Ishikawa (cell line): Measurements from ENCODE around the gene HOXA6.

ENCODE experiments used
- EP300 ChIP-seq: IDR thresholded peaks from 2 replicates; pipeline ENCODE4 v1.6.1; 2012; ENCODE audit warnings: borderline replicate concordance
- RAD21 ChIP-seq: IDR thresholded peaks from 2 replicates; pipeline ENCODE4 v1.6.1; 2012; ENCODE audit warnings: low read depth
- REST ChIP-seq: IDR thresholded peaks from 2 replicates; pipeline ENCODE4 v1.6.1; 2012; ENCODE audit warnings: low read depth, mild to moderate bottlenecking

- TF ChIP-seq RAD21: no peak
- no peak for TF ChIP-seq EP300
- TF ChIP-seq REST: no peak
Observed at GRCh38 chr7:27186668-27187474, 39.3 kb upstream of the HOXA6 start.
